Measurements from ENCODE around the gene MVD. TPM values are rescaled to one million over a fixed set of nuclear protein-coding genes. Genes with fewer than 3 reads are reported as not detected.
A peak's percentile ranks its signal among the peaks of the same experiment; 100 is the strongest.

The MVD gene
- total and polyA plus RNA-seq, 8 donors, result 7.1 to 302 (median 45.9) TPM

- H3K27me3 ChIP-seq, result peaks cover 5 to 47% (median 6%) of the 10 kb centered on the region in 3 donors
- no peaks in the 10 kb centered on the region for H3K9me3 ChIP-seq
- no peak overlapping the region for H3K4me3 ChIP-seq
- H3K36me3 ChIP-seq, result peaks cover 13 to 29% (median 22%) of the 10 kb centered on the region in 4 donors
- TF ChIP-seq POLR2A (IDR thresholded peaks at IDR 0.05) (no peak), POLR2AphosphoS5 (IDR thresholded peaks at IDR 0.05) (no peak), CTCF (IDR thresholded peaks at IDR 0.05) (no peak), EP300 (IDR thresholded peaks at IDR 0.05) (no peak)
- peaks cover 0 to 25% (median 16%) of the 10 kb centered on the region in 4 donors for H3K4me1 ChIP-seq
- no peak overlapping the region for H3K27ac ChIP-seq
- WGBS, 5 donors, result 73 to 91% (median 89%) methylated on average over 10 of the region's 10 CpGs
- intact Hi-C loops (cut with DNase I; ENCODE audit: low total_unique reads), result no loop called here
- DNase-seq, result no peak
Measured at GRCh38 chr16:88692861-88693260, 30.0 kb upstream of the MVD start.

- H3K9me3 ChIP-seq, result no peaks in the 10 kb centered on the region
- 53 to 75% (median 67%) methylated on average over 7 to 26 of the region's 26 CpGs for WGBS, 5 donors
- DNase-seq, result no peak
- peaks cover 7 to 21% (median 13%) of the 10 kb centered on the region in 4 donors for H3K36me3 ChIP-seq
- no peak for TF ChIP-seq POLR2AphosphoS5 (IDR thresholded peaks at IDR 0.05)
- TF ChIP-seq POLR2A (IDR thresholded peaks at IDR 0.05), result no peak
- H3K4me1 ChIP-seq, result peaks cover 8 to 32% (median 24%) of the 10 kb centered on the region in 4 donors
- peak overlapping the region in 1 of 4 donors; percentile 13 for H3K4me3 ChIP-seq
- H3K27ac ChIP-seq, result peak overlapping the region in 2 of 5 donors; percentile 17 to 26
- H3K27me3 ChIP-seq, result peaks cover 5 to 56% (median 6%) of the 10 kb centered on the region in 3 donors
- intact Hi-C loops (cut with DNase I; ENCODE audit: low total_unique reads), result no loop called here
Measured at GRCh38 chr16:88691924-88692560, 29.2 kb upstream of the MVD start.

DNA sequence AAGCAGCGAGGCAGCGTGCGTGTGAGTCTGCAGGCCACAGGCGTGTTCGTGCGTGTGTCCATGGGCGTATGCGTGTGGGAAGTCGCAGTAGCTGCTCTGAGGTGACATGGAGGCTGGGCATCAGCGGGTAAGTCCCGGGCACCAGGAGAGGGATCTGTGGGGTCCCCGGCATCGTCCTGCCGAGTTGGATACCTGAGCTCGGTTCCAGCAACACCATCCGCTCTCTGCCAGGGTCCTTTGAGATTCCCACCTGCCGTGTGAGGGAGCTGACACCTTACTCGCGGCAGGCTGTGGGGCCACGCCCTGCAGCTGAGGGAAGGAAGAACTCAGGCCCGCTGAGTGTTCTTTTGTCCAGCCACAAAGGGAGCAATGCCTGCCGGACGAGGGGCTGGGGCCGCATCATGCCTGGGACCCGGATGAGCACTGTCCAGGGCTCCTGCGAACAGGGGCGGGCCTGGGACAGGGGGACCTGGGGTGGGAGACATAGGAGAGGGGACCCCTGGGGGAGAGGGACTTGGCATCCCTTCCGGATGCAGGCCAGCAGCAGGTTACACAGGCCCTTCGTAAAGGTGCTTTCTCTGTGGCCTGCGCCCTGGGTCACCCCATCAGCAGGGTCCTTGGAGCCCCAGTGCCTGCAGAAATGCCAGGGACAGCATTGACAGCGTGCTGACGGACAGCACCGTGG lies 28.4 kb upstream of the MVD start:
- intact Hi-C loops (cut with DNase I; ENCODE audit: low total_unique reads), result no loop called here
- H3K27ac ChIP-seq, result peak overlapping the region in 1 of 5 donors; percentile 26
- H3K36me3 ChIP-seq, result peaks cover 0 to 13% (median 6%) of the 10 kb centered on the region in 4 donors
- peaks cover 5 to 63% (median 6%) of the 10 kb centered on the region in 3 donors for H3K27me3 ChIP-seq
- H3K9me3 ChIP-seq, result no peaks in the 10 kb centered on the region
- H3K4me3 ChIP-seq, result no peak overlapping the region
- TF ChIP-seq CTCF (IDR thresholded peaks at IDR 0.05), result no peak
- no peak for TF ChIP-seq POLR2A (IDR thresholded peaks at IDR 0.05)
- TF ChIP-seq EP300 (IDR thresholded peaks at IDR 0.05), result no peak
- TF ChIP-seq POLR2AphosphoS5 (IDR thresholded peaks at IDR 0.05), result no peak
- H3K4me1 ChIP-seq, result peaks cover 14 to 40% (median 32%) of the 10 kb centered on the region in 4 donors
- 79 to 91% (median 88%) methylated on average over 25 to 33 of the region's 33 CpGs for WGBS, 5 donors
- DNase-seq, result no peak

DNA sequence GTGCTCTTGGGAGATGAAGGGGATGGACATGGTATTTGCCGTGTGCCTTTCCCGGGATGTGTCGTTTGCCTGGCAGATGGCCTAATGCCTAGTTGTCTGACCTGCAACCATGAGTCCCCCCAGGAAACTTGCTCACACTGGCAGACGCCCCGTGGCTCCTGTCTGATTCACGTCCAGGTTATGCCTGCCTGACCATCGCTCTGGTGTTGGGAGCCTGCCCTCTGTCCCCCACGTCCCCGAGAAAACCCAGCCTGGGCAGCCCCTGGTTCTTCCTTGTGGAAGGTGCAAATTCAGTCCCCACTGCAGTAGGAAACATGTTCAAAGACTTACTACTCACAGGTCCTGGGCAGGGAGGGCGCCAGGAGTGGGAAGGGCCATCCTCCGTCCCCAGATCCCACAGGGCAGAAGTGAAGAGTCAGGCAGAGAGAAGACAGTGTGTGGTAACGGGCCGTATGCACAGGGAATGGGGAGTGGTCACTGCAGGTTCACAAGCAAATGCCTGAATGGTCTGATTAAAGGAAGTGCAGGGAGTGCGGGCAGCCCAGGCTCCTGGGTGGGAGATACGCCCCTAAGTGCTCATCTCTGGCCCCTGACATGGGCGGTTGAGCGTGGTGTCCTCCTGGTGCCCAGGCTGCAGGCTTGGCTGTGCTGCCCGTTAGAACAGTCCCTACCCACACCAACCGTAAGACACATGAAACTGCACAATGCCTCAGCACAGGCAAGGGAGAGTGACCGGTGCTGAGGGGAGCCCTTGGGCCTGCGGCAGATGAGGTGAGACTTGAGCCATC lies 27.6 kb upstream of the MVD start:
- 81 to 90% (median 84%) methylated on average over 20 to 21 of the region's 21 CpGs for WGBS, 5 donors
- H3K27me3 ChIP-seq, result peaks cover 5 to 71% (median 13%) of the 10 kb centered on the region in 3 donors
- no peaks in the 10 kb centered on the region for H3K9me3 ChIP-seq

More for the DNA sequence above, 27.6 kb upstream of the MVD start:
- TF ChIP-seq POLR2AphosphoS5 (IDR thresholded peaks at IDR 0.05) (no peak), CTCF (IDR thresholded peaks at IDR 0.05) (no peak), EP300 (IDR thresholded peaks at IDR 0.05) (no peak), POLR2A (IDR thresholded peaks at IDR 0.05) (no peak)
- Histone ChIP-seq H3K27ac (no peak overlapping the region), H3K36me3 (peaks cover 0 to 6% (median under 1%) of the 10 kb centered on the region in 4 donors), H3K4me3 (no peak overlapping the region), H3K4me1 (peaks cover 21 to 47% (median 39%) of the 10 kb centered on the region in 4 donors)
- DNase-seq, result no peak
- intact Hi-C loops (cut with DNase I; ENCODE audit: low total_unique reads), result no loop called here

All from stomach (tissue), 9 donors.